ENCODE data around the gene SLC4A5.

- TF ChIP-seq POLR2A (IDR thresholded peaks at IDR 0.05; ENCODE audit: extremely low read depth, insufficient read length), result no peak
- no peak for TF ChIP-seq CTCF (IDR thresholded peaks at IDR 0.05; ENCODE audit: low read depth, low read length)
- no peak for TF ChIP-seq MYC (IDR thresholded peaks at IDR 0.05; ENCODE audit: low read depth, low read length)
Measured at GRCh38 chr2:74259191-74259590, 84.0 kb downstream of the SLC4A5 start.

Data from NB4 (cell line).